Stomach smooth muscle (tissue), 2 donors: ENCODE results near the gene GOLGA6C.
"Not testable (repeated sequence)": the region's sequence is repeated elsewhere in the genome, so short reads cannot be mapped to it uniquely, and the experiment has no call there.

ENCODE experiments used
- H3K27ac ChIP-seq: one replicate; pipeline ENCODE4 v1.7.0; 2013; ENCODE audit warnings: mild to moderate bottlenecking, low read length, inconsistent platforms
- H3K27me3 ChIP-seq, 2 donors: one replicate each; pipeline ENCODE4 v1.7.0; 2013; ENCODE audit warnings: low read length in 2 of 2; ENCODE audit not compliant: insufficient read depth in 2 of 2, control insufficient read depth in 1 of 2
- H3K36me3 ChIP-seq, 2 donors: one replicate each; pipeline ENCODE4 v1.7.0; 2013; ENCODE audit warnings: low read length in 2 of 2; ENCODE audit not compliant: control insufficient read depth in 2 of 2, insufficient read depth in 2 of 2
- H3K4me1 ChIP-seq: one replicate; pipeline ENCODE4 v1.7.0; 2013; ENCODE audit warnings: low read length; ENCODE audit not compliant: control insufficient read depth, insufficient read depth
- H3K4me3 ChIP-seq, 2 donors: one replicate each; pipeline ENCODE4 v1.7.0; 2013; ENCODE audit warnings: low read length in 2 of 2
- H3K9ac ChIP-seq, 2 donors: one replicate each; pipeline ENCODE4 v1.7.0; 2013; ENCODE audit warnings: low read length in 2 of 2, mild to moderate bottlenecking in 1 of 2
- H3K9me3 ChIP-seq, 2 donors: one replicate each; pipeline ENCODE4 v1.7.0; 2013; ENCODE audit warnings: low read length in 2 of 2; ENCODE audit not compliant: control insufficient read depth in 2 of 2
- donor health status: healthy.
- donor health status: Pancreatic carcinoma.

Gene GOLGA6C

GRCh38 chr15:75259873-75260272, 1.7 kb downstream of the GOLGA6C start:
- not testable (repeated sequence) for H3K27ac ChIP-seq, H3K9ac ChIP-seq, H3K4me3 ChIP-seq

GRCh38 chr15:75273751-75274359, 15.7 kb downstream of the GOLGA6C start:
- not testable (repeated sequence) for H3K36me3 ChIP-seq, H3K9ac ChIP-seq, H3K27ac ChIP-seq, H3K4me3 ChIP-seq, H3K27me3 ChIP-seq, H3K4me1 ChIP-seq, H3K9me3 ChIP-seq

More at GRCh38 chr15:75259873-75260272, 1.7 kb downstream of the GOLGA6C start:
- H3K9me3 ChIP-seq, H3K27me3 ChIP-seq, H3K4me1 ChIP-seq, H3K36me3 ChIP-seq: not testable (repeated sequence)

- H3K4me3 ChIP-seq, H3K27me3 ChIP-seq, H3K9ac ChIP-seq, H3K4me1 ChIP-seq, H3K27ac ChIP-seq, H3K36me3 ChIP-seq, H3K9me3 ChIP-seq: not testable (repeated sequence)
These were observed 16.5 kb downstream of the GOLGA6C start for GRCh38 chr15:75274509-75275107.

- not testable (repeated sequence) for H3K27ac ChIP-seq, H3K27me3 ChIP-seq, H3K9ac ChIP-seq, H3K4me1 ChIP-seq, H3K9me3 ChIP-seq, H3K4me3 ChIP-seq, H3K36me3 ChIP-seq
These were observed 17.5 kb downstream of the GOLGA6C start for GRCh38 chr15:75275617-75276016.

GRCh38 chr15:75278497-75278896, 20.4 kb downstream of the GOLGA6C start:
- not testable (repeated sequence) for H3K27ac ChIP-seq, H3K9me3 ChIP-seq, H3K36me3 ChIP-seq, H3K4me1 ChIP-seq, H3K9ac ChIP-seq, H3K4me3 ChIP-seq, H3K27me3 ChIP-seq

GRCh38 chr15:75282572-75282971, 24.4 kb downstream of the GOLGA6C start, which contains the start of gene GOLGA6D:
TSS of gene GOLGA6D (plus strand) at chr15:75282835. CDS start at chr15:75282876, 41 bp downstream.
- not testable (repeated sequence) for H3K27ac ChIP-seq, H3K4me1 ChIP-seq, H3K4me3 ChIP-seq, H3K36me3 ChIP-seq, H3K27me3 ChIP-seq, H3K9me3 ChIP-seq, H3K9ac ChIP-seq

- not testable (repeated sequence) for H3K4me1 ChIP-seq, H3K36me3 ChIP-seq, H3K9me3 ChIP-seq, H3K27ac ChIP-seq, H3K27me3 ChIP-seq, H3K4me3 ChIP-seq, H3K9ac ChIP-seq
These were observed 26.0 kb downstream of the GOLGA6C start for GRCh38 chr15:75284152-75284551.

GRCh38 chr15:75293660-75294059, 35.5 kb downstream of the GOLGA6C start:
- H3K27ac ChIP-seq, H3K4me3 ChIP-seq, H3K27me3 ChIP-seq, H3K36me3 ChIP-seq, H3K9ac ChIP-seq, H3K4me1 ChIP-seq, H3K9me3 ChIP-seq: not testable (repeated sequence)

GRCh38 chr15:75298541-75299310, 40.6 kb downstream of the GOLGA6C start:
- not testable (repeated sequence) for H3K4me3 ChIP-seq, H3K4me1 ChIP-seq, H3K27me3 ChIP-seq, H3K9me3 ChIP-seq, H3K9ac ChIP-seq, H3K27ac ChIP-seq, H3K36me3 ChIP-seq

- not testable (repeated sequence) for H3K27me3 ChIP-seq, H3K9me3 ChIP-seq, H3K36me3 ChIP-seq, H3K9ac ChIP-seq, H3K27ac ChIP-seq, H3K4me3 ChIP-seq, H3K4me1 ChIP-seq
These were observed 41.2 kb downstream of the GOLGA6C start for GRCh38 chr15:75299311-75299688.

- not testable (repeated sequence) for H3K9ac ChIP-seq, H3K9me3 ChIP-seq, H3K27me3 ChIP-seq, H3K27ac ChIP-seq, H3K4me3 ChIP-seq, H3K36me3 ChIP-seq, H3K4me1 ChIP-seq
These were observed 41.9 kb downstream of the GOLGA6C start for GRCh38 chr15:75300026-75300425.
